GM21737 (cell line): ENCODE data around the gene NFYB.
"Not testable (repeated sequence)": the region's sequence is repeated elsewhere in the genome, so short reads cannot be mapped to it uniquely, and the experiment has no call there.

Experiments used
- ATAC-seq: cut with Tn5 transposase; IDR thresholded peaks from one replicate; pipeline ENCODE4 v1.9.1; 2021; ENCODE audit warnings: mild to moderate bottlenecking, moderate library complexity; ENCODE audit not compliant: unreplicated experiment

The NFYB gene

GRCh38 chr12:104121001-104121400, 17.0 kb downstream of the NFYB start:
- no peak for ATAC-seq

- no peak for ATAC-seq
Measured at GRCh38 chr12:104115587-104115975, 22.4 kb downstream of the NFYB start.

- ATAC-seq = not testable (repeated sequence)
Measured at GRCh38 chr12:104114834-104115586, 23.0 kb downstream of the NFYB start.

- ATAC-seq = no peak
Measured at GRCh38 chr12:104109446-104110271, 28.4 kb downstream of the NFYB start.

- no peak for ATAC-seq
Measured at GRCh38 chr12:104108755-104109445, 29.1 kb downstream of the NFYB start.

GRCh38 chr12:104106965-104107364, 31.0 kb downstream of the NFYB start:
- ATAC-seq = no peak

- ATAC-seq = no peak
Measured at GRCh38 chr12:104105461-104105860, 32.5 kb downstream of the NFYB start.

- ATAC-seq = no peak
Measured at GRCh38 chr12:104097954-104098353, 40.1 kb downstream of the NFYB start.

GRCh38 chr12:104095289-104095688, 42.7 kb downstream of the NFYB start:
- no peak for ATAC-seq

- no peak for ATAC-seq
Measured at GRCh38 chr12:104094284-104094683, 43.7 kb downstream of the NFYB start.

- no peak for ATAC-seq
Measured at GRCh38 chr12:104091136-104091535, 46.9 kb downstream of the NFYB start.

- no peak for ATAC-seq
Measured at GRCh38 chr12:104090685-104091084, 47.3 kb downstream of the NFYB start.

- ATAC-seq = no peak
Measured at GRCh38 chr12:104083769-104084475, 54.1 kb downstream of the NFYB start.

GRCh38 chr12:104080764-104081163, 57.2 kb downstream of the NFYB start:
- ATAC-seq = no peak

GRCh38 chr12:104079024-104079423, 59.0 kb downstream of the NFYB start:
- no peak for ATAC-seq

- no peak for ATAC-seq
Measured at GRCh38 chr12:104073699-104074098, 64.3 kb downstream of the NFYB start.

- no peak for ATAC-seq
Measured at GRCh38 chr12:104072099-104072498, 65.9 kb downstream of the NFYB start.
